ENCODE results near the gene TKTL1.
"Not testable (repeated sequence)": the region's sequence is repeated elsewhere in the genome, so short reads cannot be mapped to it uniquely, and the experiment has no call there.

TKTL1 gene

GRCh38 chrX:154321152-154321551, 25.6 kb downstream of the TKTL1 start:
- Histone ChIP-seq H3K9me3 (ENCODE audit: control insufficient read depth, insufficient read depth, low read length) (no peaks in the 10 kb centered on the region), H3K4me1 (ENCODE audit: insufficient read depth, low read length) (no peaks in the 10 kb centered on the region), H3K9ac (ENCODE audit: low read depth, low read length) (no peak overlapping the region), H3K36me3 (ENCODE audit: insufficient read depth, low read length) (no peaks in the 10 kb centered on the region)

GRCh38 chrX:154321594-154321993, 26.0 kb downstream of the TKTL1 start:
- no peaks in the 10 kb centered on the region for H3K36me3 ChIP-seq (ENCODE audit: insufficient read depth, low read length)
- no peaks in the 10 kb centered on the region for H3K9me3 ChIP-seq (ENCODE audit: control insufficient read depth, insufficient read depth, low read length)
- H3K4me1 ChIP-seq (ENCODE audit: insufficient read depth, low read length): no peaks in the 10 kb centered on the region
- no peak overlapping the region for H3K9ac ChIP-seq (ENCODE audit: low read depth, low read length)

GRCh38 chrX:154322890-154323289, 27.3 kb downstream of the TKTL1 start:
- no peak overlapping the region for H3K9ac ChIP-seq (ENCODE audit: low read depth, low read length)
- no peaks in the 10 kb centered on the region for H3K9me3 ChIP-seq (ENCODE audit: control insufficient read depth, insufficient read depth, low read length)
- H3K4me1 ChIP-seq (ENCODE audit: insufficient read depth, low read length): no peaks in the 10 kb centered on the region
- no peaks in the 10 kb centered on the region for H3K36me3 ChIP-seq (ENCODE audit: insufficient read depth, low read length)

GRCh38 chrX:154323537-154323936, 27.9 kb downstream of the TKTL1 start:
- Histone ChIP-seq H3K9ac (ENCODE audit: low read depth, low read length) (no peak overlapping the region), H3K9me3 (ENCODE audit: control insufficient read depth, insufficient read depth, low read length) (no peaks in the 10 kb centered on the region), H3K4me1 (ENCODE audit: insufficient read depth, low read length) (no peaks in the 10 kb centered on the region), H3K36me3 (ENCODE audit: insufficient read depth, low read length) (no peaks in the 10 kb centered on the region)

GRCh38 chrX:154325541-154325940, 29.9 kb downstream of the TKTL1 start:
- Histone ChIP-seq H3K36me3 (ENCODE audit: insufficient read depth, low read length) (no peaks in the 10 kb centered on the region), H3K4me1 (ENCODE audit: insufficient read depth, low read length) (no peaks in the 10 kb centered on the region), H3K9me3 (ENCODE audit: control insufficient read depth, insufficient read depth, low read length) (no peaks in the 10 kb centered on the region), H3K9ac (ENCODE audit: low read depth, low read length) (no peak overlapping the region)

GRCh38 chrX:154327038-154327820, 31.6 kb downstream of the TKTL1 start:
- H3K36me3 ChIP-seq (ENCODE audit: insufficient read depth, low read length): no peaks in the 10 kb centered on the region
- H3K9ac ChIP-seq (ENCODE audit: low read depth, low read length): no peak overlapping the region
- H3K4me1 ChIP-seq (ENCODE audit: insufficient read depth, low read length): no peaks in the 10 kb centered on the region
- H3K9me3 ChIP-seq (ENCODE audit: control insufficient read depth, insufficient read depth, low read length): no peaks in the 10 kb centered on the region

GRCh38 chrX:154328646-154329045, 33.1 kb downstream of the TKTL1 start:
- Histone ChIP-seq H3K9ac (ENCODE audit: low read depth, low read length) (no peak overlapping the region), H3K36me3 (ENCODE audit: insufficient read depth, low read length) (no peaks in the 10 kb centered on the region), H3K4me1 (ENCODE audit: insufficient read depth, low read length) (no peaks in the 10 kb centered on the region), H3K9me3 (ENCODE audit: control insufficient read depth, insufficient read depth, low read length) (no peaks in the 10 kb centered on the region)

- H3K9ac ChIP-seq (ENCODE audit: low read depth, low read length): no peak overlapping the region
- no peaks in the 10 kb centered on the region for H3K36me3 ChIP-seq (ENCODE audit: insufficient read depth, low read length)
- no peaks in the 10 kb centered on the region for H3K4me1 ChIP-seq (ENCODE audit: insufficient read depth, low read length)
- H3K9me3 ChIP-seq (ENCODE audit: control insufficient read depth, insufficient read depth, low read length): no peaks in the 10 kb centered on the region
Observed at GRCh38 chrX:154329294-154329693, 33.7 kb downstream of the TKTL1 start.

- no peaks in the 10 kb centered on the region for H3K36me3 ChIP-seq (ENCODE audit: insufficient read depth, low read length)
- H3K9me3 ChIP-seq (ENCODE audit: control insufficient read depth, insufficient read depth, low read length): no peaks in the 10 kb centered on the region
- H3K9ac ChIP-seq (ENCODE audit: low read depth, low read length): no peak overlapping the region
- H3K4me1 ChIP-seq (ENCODE audit: insufficient read depth, low read length): no peaks in the 10 kb centered on the region
Observed at GRCh38 chrX:154332561-154332960, 37.0 kb downstream of the TKTL1 start.

GRCh38 chrX:154333116-154333515, 37.5 kb downstream of the TKTL1 start:
- H3K9ac ChIP-seq (ENCODE audit: low read depth, low read length): no peak overlapping the region
- no peaks in the 10 kb centered on the region for H3K36me3 ChIP-seq (ENCODE audit: insufficient read depth, low read length)
- H3K9me3 ChIP-seq (ENCODE audit: control insufficient read depth, insufficient read depth, low read length): no peaks in the 10 kb centered on the region
- no peaks in the 10 kb centered on the region for H3K4me1 ChIP-seq (ENCODE audit: insufficient read depth, low read length)

- no peaks in the 10 kb centered on the region for H3K4me1 ChIP-seq (ENCODE audit: insufficient read depth, low read length)
- H3K36me3 ChIP-seq (ENCODE audit: insufficient read depth, low read length): no peaks in the 10 kb centered on the region
- H3K9me3 ChIP-seq (ENCODE audit: control insufficient read depth, insufficient read depth, low read length): no peaks in the 10 kb centered on the region
- no peak overlapping the region for H3K9ac ChIP-seq (ENCODE audit: low read depth, low read length)
Observed at GRCh38 chrX:154333837-154334271, 38.3 kb downstream of the TKTL1 start.

- Histone ChIP-seq H3K9ac (ENCODE audit: low read depth, low read length) (no peak overlapping the region), H3K36me3 (ENCODE audit: insufficient read depth, low read length) (no peaks in the 10 kb centered on the region), H3K4me1 (ENCODE audit: insufficient read depth, low read length) (no peaks in the 10 kb centered on the region), H3K9me3 (ENCODE audit: control insufficient read depth, insufficient read depth, low read length) (no peaks in the 10 kb centered on the region)
Observed at GRCh38 chrX:154334496-154334895, 38.9 kb downstream of the TKTL1 start.

- H3K9ac ChIP-seq (ENCODE audit: low read depth, low read length); H3K36me3 ChIP-seq (ENCODE audit: insufficient read depth, low read length); H3K9me3 ChIP-seq (ENCODE audit: control insufficient read depth, insufficient read depth, low read length); H3K4me1 ChIP-seq (ENCODE audit: insufficient read depth, low read length): not testable (repeated sequence)
Observed at GRCh38 chrX:154341399-154342298, 46.1 kb downstream of the TKTL1 start.

- H3K36me3 ChIP-seq (ENCODE audit: insufficient read depth, low read length); H3K9ac ChIP-seq (ENCODE audit: low read depth, low read length); H3K4me1 ChIP-seq (ENCODE audit: insufficient read depth, low read length): not testable (repeated sequence)
Observed at GRCh38 chrX:154343063-154343462, 47.5 kb downstream of the TKTL1 start.

GRCh38 chrX:154343620-154344019, 48.0 kb downstream of the TKTL1 start:
- H3K36me3 ChIP-seq (ENCODE audit: insufficient read depth, low read length); H3K9me3 ChIP-seq (ENCODE audit: control insufficient read depth, insufficient read depth, low read length); H3K4me1 ChIP-seq (ENCODE audit: insufficient read depth, low read length); H3K9ac ChIP-seq (ENCODE audit: low read depth, low read length): not testable (repeated sequence)

More at GRCh38 chrX:154343063-154343462, 47.5 kb downstream of the TKTL1 start:
- not testable (repeated sequence) for H3K9me3 ChIP-seq (ENCODE audit: control insufficient read depth, insufficient read depth, low read length)

Measured in ES-I3 (cell line).